Tibial nerve (tissue), 4 donors: Measurements from ENCODE around the gene PHF2. TPM values are rescaled to one million over a fixed set of nuclear protein-coding genes. Genes with fewer than 3 reads are reported as not detected.

Experiments used
- DNase-seq, 2 donors: peaks; one replicate each; pipeline ENCODE4 v3.0.0-alpha.2; 2019; ENCODE audit warnings: low spot score in 2 of 2
- H3K27ac ChIP-seq, 4 donors: fragments of 200-600 bp; sonication (generic) in 3 of 4; one replicate each; pipeline ENCODE4 v1.5.1; 2017 to 2019; ENCODE audit warnings: mild to moderate bottlenecking in 1 of 4
- H3K27me3 ChIP-seq, 2 donors: fragments of 200-600 bp; sonication (generic) in 1 of 2; one replicate each; pipeline versions ENCODE4 v1.5.1 to v1.6.0; 2017 to 2019
- H3K36me3 ChIP-seq, 3 donors: fragments of 200-600 bp; sonication (generic); one replicate each; pipeline ENCODE4 v1.5.1; 2018 to 2019
- H3K4me1 ChIP-seq, 4 donors: fragments of 200-600 bp; sonication (generic) in 3 of 4; one replicate each; pipeline ENCODE4 v1.5.1; 2017 to 2019
- H3K4me3 ChIP-seq, 4 donors: fragments of 200-600 bp; sonication (generic) in 3 of 4; one replicate each; pipeline ENCODE4 v1.5.1; 2017 to 2019; ENCODE audit warnings: mild to moderate bottlenecking in 1 of 4, moderate library complexity in 1 of 4
- H3K9me3 ChIP-seq, 4 donors: fragments of 200-600 bp; sonication (generic) in 3 of 4; one replicate each; pipeline ENCODE4 v1.5.1; 2017 to 2019
- CTCF ChIP-seq, 5 experiments: fragments of 200-600 bp in 3 of 5; fragments of 450-650 bp in 2 of 5; sonication (generic) in 3 of 5; IDR thresholded peaks; one replicate each; pipeline ENCODE4 v1.5.1; 2016 to 2019; ENCODE audit warnings: antibody characterized with exemption in 5 of 5, mild to moderate bottlenecking in 3 of 5, moderate library complexity in 2 of 5
- EP300 ChIP-seq, 2 donors: sonication (generic); formaldehyde crosslinking; IDR thresholded peaks; one replicate each; pipeline ENCODE4 v1.6.1; 2017; ENCODE audit warnings: antibody characterized with exemption in 2 of 2, mild to moderate bottlenecking in 1 of 2
- POLR2A ChIP-seq, 2 donors: fragments of 450-650 bp; IDR thresholded peaks; one replicate each; pipeline ENCODE4 v1.6.1; 2017; ENCODE audit warnings: antibody characterized with exemption in 2 of 2, mild to moderate bottlenecking in 2 of 2, moderate library complexity in 2 of 2
- WGBS, 2 donors: methylation state at CpG; one replicate each; pipeline ENCODE4 v1.1.5; 2018; 5-methylcytosine and 5-hydroxymethylcytosine counted together
- total RNA-seq, 4 donors: library from RNA; depleted of rRNA; stranded (reverse); fragments of >200 nt; gene quantifications; one replicate each; pipeline ENCODE4 v1.1.0, GENCODE V29; 2016

PHF2 gene
- total RNA-seq, 4 donors from 2014 or later, result 36.6 to 41.7 (median 38.6) TPM

DNA sequence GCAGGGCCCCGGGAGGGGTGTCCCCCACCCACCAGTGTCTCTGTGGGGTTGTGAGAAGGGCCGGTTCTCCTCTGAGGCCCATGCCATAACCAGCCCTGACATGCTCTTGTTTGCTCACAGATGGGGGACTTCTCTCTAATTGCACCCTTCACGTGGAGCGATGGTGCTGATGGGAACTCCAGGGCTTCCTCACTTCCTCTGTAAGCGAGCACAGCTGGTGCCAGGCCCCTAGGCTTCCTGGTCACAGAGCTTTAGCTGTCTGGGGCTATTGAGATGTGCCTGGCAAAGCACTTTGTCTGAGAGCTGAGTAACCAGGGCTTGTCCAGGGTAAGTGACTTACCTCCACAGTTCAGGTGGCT is 36.4 kb downstream of the PHF2 start:
- Histone ChIP-seq H3K9me3 (peaks cover 0 to 31% (median 2%) of the 10 kb centered on the region in 4 donors), H3K4me3 (no peak overlapping the region), H3K27me3 (no peaks in the 10 kb centered on the region), H3K36me3 (peaks cover 0 to 11% (median 0%) of the 10 kb centered on the region in 3 donors), H3K4me1 (peaks cover 0 to 41% (median 4%) of the 10 kb centered on the region in 4 donors), H3K27ac (no peak overlapping the region)
- WGBS, 2 donors, result 57 to 67% methylated on average over 5 of the region's 5 CpGs
- no peak for DNase-seq
- TF ChIP-seq EP300 (IDR thresholded peaks at IDR 0.05), result no peak
- TF ChIP-seq POLR2A (IDR thresholded peaks at IDR 0.05), result no peak
- no peak for TF ChIP-seq CTCF (IDR thresholded peaks at IDR 0.05)

DNA sequence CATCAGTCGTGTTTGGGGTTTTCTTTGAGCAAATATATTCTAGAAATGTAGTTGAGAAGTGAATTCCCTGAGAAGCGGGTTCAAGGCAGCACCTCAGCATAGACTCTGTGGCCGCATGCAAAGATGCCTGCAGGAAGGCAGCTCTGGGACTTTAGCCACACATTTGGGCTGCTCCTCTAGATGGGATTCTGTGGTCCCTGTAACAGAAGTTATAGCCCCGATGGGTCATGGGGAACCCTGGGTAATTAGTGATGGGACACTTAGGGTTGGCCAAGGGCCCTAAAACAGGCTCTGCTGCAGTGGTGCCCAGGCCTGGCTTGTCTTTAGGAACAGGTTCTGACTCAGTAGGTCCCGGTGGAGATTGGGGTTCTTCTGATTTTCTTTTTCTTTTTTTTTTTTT is 36.8 kb downstream of the PHF2 start:
- Histone ChIP-seq H3K4me3 (no peak overlapping the region), H3K36me3 (peaks cover 0 to 11% (median 0%) of the 10 kb centered on the region in 3 donors), H3K27ac (no peak overlapping the region), H3K27me3 (no peaks in the 10 kb centered on the region), H3K4me1 (peaks cover 0 to 42% (median 4%) of the 10 kb centered on the region in 4 donors), H3K9me3 (peaks cover 0 to 27% (median 2%) of the 10 kb centered on the region in 4 donors)
- DNase-seq, result no peak
- TF ChIP-seq CTCF (IDR thresholded peaks at IDR 0.05) (no peak), EP300 (IDR thresholded peaks at IDR 0.05) (no peak), POLR2A (IDR thresholded peaks at IDR 0.05) (no peak)
- WGBS, 2 donors, result 89 to 97% methylated on average over 5 of the region's 5 CpGs

GRCh38 chr9:93613791-93614190 is 37.4 kb downstream of the PHF2 start:
- no peak overlapping the region for H3K27ac ChIP-seq
- TF ChIP-seq CTCF (IDR thresholded peaks at IDR 0.05) (no peak), POLR2A (IDR thresholded peaks at IDR 0.05) (no peak), EP300 (IDR thresholded peaks at IDR 0.05) (no peak)
- WGBS, 2 donors, result 79 to 83% methylated on average over 2 to 3 of the region's 3 CpGs
- H3K27me3 ChIP-seq, result no peaks in the 10 kb centered on the region
- peaks cover 0 to 47% (median 4%) of the 10 kb centered on the region in 4 donors for H3K4me1 ChIP-seq
- H3K9me3 ChIP-seq, result peaks cover 0 to 21% (median 2%) of the 10 kb centered on the region in 4 donors
- H3K36me3 ChIP-seq, result peaks cover 0 to 11% (median 0%) of the 10 kb centered on the region in 3 donors
- DNase-seq, result no peak
- no peak overlapping the region for H3K4me3 ChIP-seq

DNA sequence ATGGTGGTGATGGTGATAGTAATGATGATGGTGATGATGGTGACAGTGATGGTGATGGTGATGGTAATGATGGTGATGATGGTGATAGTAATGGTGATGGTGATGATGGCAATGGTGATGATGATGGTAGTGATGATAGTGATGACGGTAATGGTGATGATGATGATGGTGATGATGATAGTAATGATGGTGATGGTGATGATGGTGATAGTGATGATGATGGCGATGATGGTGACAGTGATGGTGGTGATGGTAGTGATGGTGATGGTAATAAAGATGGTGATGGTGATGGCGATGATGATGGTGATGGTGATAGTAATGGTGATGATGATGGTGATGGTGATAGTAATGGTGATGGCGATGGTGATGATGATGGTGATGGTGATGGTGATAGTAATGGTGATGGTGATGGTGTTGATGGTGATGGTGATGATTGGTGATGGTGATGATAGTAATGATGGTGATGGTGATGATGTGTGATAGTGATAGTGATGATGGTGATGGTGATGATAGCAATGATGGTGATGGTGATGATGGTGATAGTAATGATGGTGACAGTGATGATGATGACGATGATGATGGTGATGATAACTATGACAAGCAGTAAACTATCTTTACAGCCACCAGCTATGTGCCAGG is 38.6 kb downstream of the PHF2 start:
- no peak for TF ChIP-seq CTCF (IDR thresholded peaks at IDR 0.05)
- no peak for TF ChIP-seq POLR2A (IDR thresholded peaks at IDR 0.05)
- Histone ChIP-seq H3K9me3 (peaks cover 0 to 9% (median under 1%) of the 10 kb centered on the region in 4 donors), H3K4me1 (peaks cover 0 to 59% (median 8%) of the 10 kb centered on the region in 4 donors), H3K27ac (no peak overlapping the region), H3K4me3 (no peak overlapping the region), H3K36me3 (peaks cover 0 to 6% (median 0%) of the 10 kb centered on the region in 3 donors), H3K27me3 (no peaks in the 10 kb centered on the region)
- WGBS, 2 donors, result 87 to 90% methylated on average over 5 of the region's 5 CpGs
- no peak for DNase-seq

- H3K4me1 ChIP-seq, result peaks cover 0 to 68% (median 9%) of the 10 kb centered on the region in 4 donors
- no peak for DNase-seq
- TF ChIP-seq CTCF (IDR thresholded peaks at IDR 0.05) (no peak), POLR2A (IDR thresholded peaks at IDR 0.05) (no peak), EP300 (IDR thresholded peaks at IDR 0.05) (no peak)
- H3K9me3 ChIP-seq, result no peaks in the 10 kb centered on the region
- H3K4me3 ChIP-seq, result no peak overlapping the region
- H3K27me3 ChIP-seq, result no peaks in the 10 kb centered on the region
- H3K36me3 ChIP-seq, result no peaks in the 10 kb centered on the region
- no peak overlapping the region for H3K27ac ChIP-seq
- 70 to 82% methylated on average over 2 of the region's 2 CpGs for WGBS, 2 donors
Observed at GRCh38 chr9:93616044-93616443, 39.7 kb downstream of the PHF2 start.
